HEK293T (cell line): Measurements from ENCODE around the gene SCARB2.

Experiments used
- CTCF ChIA-PET: fragments of 350-600 bp; formaldehyde crosslinking; extraction: SDS; loops from one replicate; lab custom pipeline; 2021; ENCODE audit warnings: antibody characterized with exemption, inconsistent platforms; lab: Yijun Ruan, JAX
- POLR2A ChIA-PET: fragments of 350-600 bp; formaldehyde crosslinking; extraction: SDS; loops from one replicate; lab custom pipeline; 2020; ENCODE audit warnings: antibody characterized with exemption, inconsistent platforms; lab: Yijun Ruan, JAX
- DNase-seq: peaks from one replicate; pipeline ENCODE4 v3.0.0; 2012; ENCODE audit warnings: mixed read lengths; ENCODE audit errors: extremely low spot score
- ARNT ChIP-seq: fragments of 450-650 bp; IDR thresholded peaks from 2 replicates; pipeline ENCODE4 v1.6.1; 2017; ENCODE audit warnings: mild to moderate bottlenecking
- BHLHE40 ChIP-seq: fragments of 450-650 bp; IDR thresholded peaks from 2 replicates; pipeline ENCODE4 v1.6.1; 2016; ENCODE audit warnings: mild to moderate bottlenecking, moderate library complexity, borderline replicate concordance
- CTBP1 ChIP-seq: fragments of 450-650 bp; IDR thresholded peaks from 2 replicates; pipeline ENCODE4 v1.6.1; 2016; ENCODE audit warnings: borderline replicate concordance
- ELF4 ChIP-seq: fragments of 450-650 bp; IDR thresholded peaks from 2 replicates; pipeline ENCODE4 v1.6.1; 2017; ENCODE audit warnings: antibody characterized with exemption
- FOXA1 ChIP-seq: fragments of 450-650 bp; IDR thresholded peaks from 2 replicates; pipeline ENCODE4 v1.6.1; 2016; ENCODE audit warnings: mild to moderate bottlenecking
- FOXK2 ChIP-seq: fragments of 450-650 bp; IDR thresholded peaks from 2 replicates; pipeline ENCODE4 v1.6.1; 2016; ENCODE audit warnings: mild to moderate bottlenecking
- FOXM1 ChIP-seq: fragments of 450-650 bp; IDR thresholded peaks from 2 replicates; pipeline ENCODE4 v1.6.1; 2017; ENCODE audit warnings: mild to moderate bottlenecking, borderline replicate concordance
- HDGF ChIP-seq: fragments of 450-650 bp; IDR thresholded peaks from 2 replicates; pipeline ENCODE4 v1.6.1; 2017; ENCODE audit warnings: antibody characterized with exemption, borderline replicate concordance
- L3MBTL2 ChIP-seq: fragments of 450-650 bp; conservative IDR thresholded peaks from 2 replicates; pipeline ENCODE4 v1.6.1; 2016; ENCODE audit warnings: mild to moderate bottlenecking
- LEF1 ChIP-seq: fragments of 450-650 bp; IDR thresholded peaks from 2 replicates; pipeline ENCODE4 v1.6.1; 2017; ENCODE audit warnings: mild to moderate bottlenecking, borderline replicate concordance
- NFRKB ChIP-seq: fragments of 450-650 bp; IDR thresholded peaks from 2 replicates; pipeline ENCODE4 v1.6.1; 2016; ENCODE audit warnings: mild to moderate bottlenecking, moderate library complexity
- PKNOX1 ChIP-seq: fragments of 450-650 bp; IDR thresholded peaks from 2 replicates; pipeline ENCODE4 v1.6.1; 2016
- SP1 ChIP-seq: fragments of 450-650 bp; IDR thresholded peaks from 2 replicates; pipeline ENCODE4 v1.6.1; 2017
- SUZ12 ChIP-seq: fragments of 450-650 bp; IDR thresholded peaks from 2 replicates; pipeline ENCODE4 v1.6.1; 2016; ENCODE audit warnings: mild to moderate bottlenecking
- TARDBP ChIP-seq: fragments of 450-650 bp; IDR thresholded peaks from 2 replicates; pipeline ENCODE4 v1.6.1; 2016
- ZNF384 ChIP-seq: fragments of 450-650 bp; IDR thresholded peaks from 2 replicates; pipeline ENCODE4 v1.6.1; 2016

The SCARB2 gene

GRCh38 chr4:76216975-76217814 lies 3.6 kb upstream of the SCARB2 start:
- CTCF ChIA-PET: no interaction called here
- DNase-seq: no peak
- TF ChIP-seq BHLHE40 (no peak), HDGF (no peak), ELF4 (no peak), ZNF384 (no peak), LEF1 (no peak), FOXK2 (no peak), FOXA1 (no peak), PKNOX1 (no peak), L3MBTL2 (no peak), NFRKB (no peak), FOXM1 (no peak), TARDBP (no peak), ARNT (no peak), SP1 (no peak)
- POLR2A ChIA-PET: no interaction called here

- ChIA-PET POLR2A (no interaction called here), CTCF (no interaction called here)
- DNase-seq: no peak
- TF ChIP-seq BHLHE40: no peak
- TF ChIP-seq CTBP1: no peak
- no peak for TF ChIP-seq ZNF384
- no peak for TF ChIP-seq ARNT
- TF ChIP-seq FOXM1: no peak
- TF ChIP-seq NFRKB: no peak
- TF ChIP-seq LEF1: no peak
- TF ChIP-seq FOXK2: no peak
- TF ChIP-seq FOXA1: no peak
- TF ChIP-seq SP1: no peak
- TF ChIP-seq PKNOX1: no peak
- no peak for TF ChIP-seq L3MBTL2
- no peak for TF ChIP-seq SUZ12
- TF ChIP-seq ELF4: no peak
These were observed 2.9 kb upstream of the SCARB2 start for GRCh38 chr4:76216524-76216923.

GRCh38 chr4:76215077-76215476 lies 1.5 kb upstream of the SCARB2 start:
- ChIA-PET POLR2A (interaction anchor here (1.0 to 1.1 kb wide), 2 partner anchors 9 to 91 kb away, joined by 3 to 4 read pairs; no protein-coding TSS in a partner anchor), CTCF (no interaction called here)
- no peak for DNase-seq
- TF ChIP-seq L3MBTL2: no peak
- TF ChIP-seq ELF4: no peak
- TF ChIP-seq BHLHE40: no peak
- TF ChIP-seq PKNOX1: no peak
- TF ChIP-seq SP1: no peak
- no peak for TF ChIP-seq SUZ12
- TF ChIP-seq FOXK2: no peak
- TF ChIP-seq ARNT: no peak
- TF ChIP-seq CTBP1: no peak
- TF ChIP-seq HDGF: no peak
- no peak for TF ChIP-seq FOXM1
- no peak for TF ChIP-seq ZNF384
- no peak for TF ChIP-seq NFRKB
- TF ChIP-seq TARDBP: no peak
- no peak for TF ChIP-seq FOXA1

GRCh38 chr4:76214177-76214675 lies 602 bp upstream of the SCARB2 start:
- no peak for DNase-seq
- TF ChIP-seq LEF1 (no peak), NFRKB (no peak), PKNOX1 (no peak), L3MBTL2 (peak; percentile 63)
- POLR2A ChIA-PET: interaction anchor here (1.0 to 1.5 kb wide), 6 partner anchors 8 to 93 kb away, joined by 3 to 5 read pairs (median 4); no protein-coding TSS in a partner anchor
- CTCF ChIA-PET: no interaction called here

GRCh38 chr4:76212851-76213414 lies 691 bp downstream of the SCARB2 start:
- CTCF ChIA-PET: interaction anchor here (1.2 kb wide), 1 partner anchor 34 kb away, joined by 3 read pairs; no protein-coding TSS in a partner anchor
- TF ChIP-seq LEF1 (no peak), HDGF (0 out of 2 replicates have a peak, but pooled peaks have one; percentile 12), SP1 (no peak), CTBP1 (no peak), ARNT (no peak), SUZ12 (no peak)
- no peak for DNase-seq
- POLR2A ChIA-PET: interaction anchor here (0.8 to 1.7 kb wide), 9 partner anchors 10 to 94 kb away, joined by 3 to 9 read pairs (median 4); partner anchors contain the start of gene NUP54
